Neural progenitor cell (in vitro differentiated cells): Measurements from ENCODE around the gene BTBD7.

Experiments
- CTCF ChIP-seq: fragments of 200-600 bp; sonication (generic); IDR thresholded peaks from 2 replicates; pipeline ENCODE4 v1.5.1; 2017; ENCODE audit warnings: antibody characterized with exemption, mild to moderate bottlenecking
- EZH2phosphoT487 ChIP-seq: fragments of 200-600 bp; sonication (generic); IDR thresholded peaks from 2 replicates; pipeline ENCODE4 v1.6.1; 2017; ENCODE audit warnings: antibody characterized with exemption

GRCh38 chr14:93306812-93307211 lies 26.0 kb downstream of the BTBD7 start:
- TF ChIP-seq CTCF (no peak), EZH2phosphoT487 (no peak)
